Activated CD4-positive, alpha-beta T cell treated with anti-CD3 and anti-CD28 coated beads for 24 hours (primary cell): ENCODE results near the gene ELK1.
"Not testable (repeated sequence)": the region's sequence is repeated elsewhere in the genome, so short reads cannot be mapped to it uniquely, and the experiment has no call there.

Experiments
- DNase-seq, 2 donors: peaks; one replicate each; pipeline ENCODE4 v3.0.0-alpha.2; 2020; ENCODE audit warnings: low read depth in 2 of 2

Gene ELK1

GRCh38 chrX:47611926-47612325, 38.4 kb downstream of the ELK1 start:
- DNase-seq = no peak

GRCh38 chrX:47611489-47611888, 38.9 kb downstream of the ELK1 start:
- DNase-seq = no peak

DNA sequence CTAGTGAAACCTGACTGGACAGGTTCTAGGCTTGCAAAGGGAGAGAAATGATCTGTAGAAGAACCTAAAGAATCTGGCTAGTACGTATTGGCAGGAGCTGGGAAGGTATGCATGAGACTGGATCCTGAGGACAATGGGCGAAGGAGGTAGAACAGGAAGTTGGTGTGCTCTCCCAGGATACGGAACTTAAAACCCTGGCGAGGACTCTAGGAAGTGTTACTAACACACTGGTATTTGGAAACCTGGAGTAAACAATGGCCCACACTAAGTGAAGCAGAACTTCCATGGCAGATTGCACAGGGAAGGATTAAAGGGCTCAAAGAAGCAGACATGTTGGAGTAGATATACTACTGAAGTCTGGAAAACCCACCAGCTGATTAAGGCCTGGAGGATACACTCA, 39.9 kb downstream of the ELK1 start:
- no peak for DNase-seq

DNA sequence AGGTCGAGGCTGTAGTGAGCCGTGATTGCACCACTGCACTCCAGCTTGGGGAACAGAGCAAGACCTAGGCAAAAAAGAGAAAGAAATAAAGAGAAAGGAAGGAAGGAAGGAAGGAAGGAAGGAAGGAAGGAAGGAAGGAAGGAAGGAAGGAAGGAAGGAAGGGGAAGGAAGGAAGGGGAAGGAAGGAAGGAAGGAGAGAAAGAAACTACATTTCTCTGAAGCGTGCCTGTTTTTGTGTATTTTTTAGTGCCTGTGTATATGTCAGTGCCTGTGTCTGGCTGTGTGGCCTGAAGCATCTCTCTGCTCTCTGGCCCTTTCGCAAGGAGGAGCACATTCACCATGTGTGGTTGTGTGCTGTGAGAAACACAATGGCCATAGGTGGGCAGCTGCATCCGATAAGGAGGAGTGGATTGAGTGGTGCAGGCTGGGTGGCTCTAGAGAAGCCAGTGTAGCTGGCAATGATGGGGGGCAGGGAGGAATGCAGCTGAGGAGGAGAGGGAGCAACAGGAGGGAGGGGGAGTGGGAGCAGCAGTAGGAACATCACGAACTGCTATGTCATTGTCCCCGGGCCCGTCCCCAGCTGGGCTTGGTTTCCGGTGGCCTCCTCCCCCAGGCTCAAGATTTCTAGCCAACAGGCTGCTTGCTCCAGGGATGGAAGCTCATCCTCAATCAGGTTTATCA, 42.1 kb downstream of the ELK1 start:
- no peak for DNase-seq

DNA sequence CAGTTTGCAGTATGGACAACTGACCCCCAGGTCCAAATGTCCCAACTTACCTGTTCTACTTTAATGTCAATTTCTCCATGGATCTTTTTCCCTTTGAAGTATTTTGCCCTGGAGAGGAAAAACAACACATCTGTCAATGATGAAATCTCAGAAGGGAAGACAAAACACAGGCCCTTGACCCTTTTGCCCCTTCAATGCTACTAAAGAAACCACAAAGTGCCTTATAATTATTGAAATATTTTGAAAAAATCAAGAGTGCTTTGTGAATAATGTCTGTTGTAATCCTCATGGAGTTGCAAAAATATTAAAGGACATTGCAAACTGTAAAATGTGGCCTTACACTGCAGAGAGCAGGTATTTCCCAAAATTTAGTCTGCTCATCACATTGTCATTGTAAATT, 43.3 kb downstream of the ELK1 start:
- no peak for DNase-seq

- DNase-seq = no peak
Observed at GRCh38 chrX:47605024-47605423, 45.3 kb downstream of the ELK1 start.

- DNase-seq = not testable (repeated sequence)
Observed at GRCh38 chrX:47603125-47603524, 47.2 kb downstream of the ELK1 start.

DNA sequence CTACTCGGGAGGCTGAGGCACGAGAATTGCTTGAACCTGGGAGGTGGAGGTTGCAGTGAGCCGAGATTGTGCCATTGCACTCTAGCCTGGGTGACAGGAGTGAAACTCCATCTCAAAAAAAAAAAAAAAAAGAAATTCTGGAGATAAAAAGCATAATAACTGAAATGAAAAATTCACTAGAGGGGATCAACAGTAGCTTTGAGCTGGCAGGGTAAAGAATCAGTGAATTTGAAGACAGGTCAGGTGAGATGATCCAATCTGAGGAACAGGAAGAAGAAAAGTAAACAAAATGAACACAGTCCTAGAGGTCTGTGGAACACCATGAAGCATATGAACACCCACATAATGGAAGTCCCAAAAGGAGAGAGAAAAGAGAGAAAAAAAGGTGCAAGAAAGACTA, 53.1 kb downstream of the ELK1 start:
- no peak for DNase-seq

DNA sequence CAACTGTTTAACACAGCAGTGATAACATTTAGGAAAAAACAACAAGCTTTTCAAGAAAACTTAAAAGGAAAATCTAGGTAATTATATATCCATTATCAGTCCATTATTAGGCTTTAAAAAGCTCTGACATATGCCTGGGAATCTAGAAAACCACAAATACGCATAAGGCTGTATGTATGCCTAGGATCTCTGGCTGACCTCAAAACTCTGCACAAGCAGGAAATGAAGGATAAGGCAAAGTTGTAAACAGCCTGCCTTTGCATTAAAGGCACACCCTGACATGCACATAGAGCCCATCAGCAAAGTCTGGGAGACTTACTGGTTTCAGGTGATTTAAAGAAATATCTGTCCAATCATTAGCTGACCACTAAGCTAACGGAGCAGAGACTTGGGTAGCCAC, 54.1 kb downstream of the ELK1 start:
- DNase-seq = no peak

DNA sequence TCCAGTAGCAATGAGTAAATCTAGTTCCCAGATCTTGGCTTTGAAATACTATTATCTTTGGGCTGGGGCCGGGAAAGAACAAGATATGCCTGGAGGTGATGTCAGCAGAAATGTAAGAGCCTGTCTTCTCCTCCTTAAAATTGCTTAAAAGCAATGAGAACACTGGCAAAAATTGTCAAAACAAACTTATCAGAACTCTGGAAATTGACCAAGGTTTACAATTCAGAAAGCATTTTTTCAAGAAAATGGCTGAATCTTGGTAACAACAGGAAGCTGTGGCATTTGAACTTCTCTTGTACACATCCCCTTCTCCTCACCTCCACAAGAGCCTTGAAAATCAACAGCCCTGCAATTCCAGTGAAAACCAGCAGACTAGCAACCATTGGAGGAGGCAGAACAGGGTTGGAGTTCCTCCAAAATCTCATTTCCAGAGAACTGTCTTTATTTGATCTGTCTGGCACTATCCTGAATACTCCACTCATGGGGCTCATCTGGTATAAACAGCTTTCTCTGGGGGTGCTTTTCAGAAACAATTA, 54.6 kb downstream of the ELK1 start:
- DNase-seq = no peak

GRCh38 chrX:47593522-47593921, 56.8 kb downstream of the ELK1 start:
- DNase-seq = no peak

- DNase-seq = no peak
Observed at GRCh38 chrX:47590984-47591383, 59.4 kb downstream of the ELK1 start.

DNA sequence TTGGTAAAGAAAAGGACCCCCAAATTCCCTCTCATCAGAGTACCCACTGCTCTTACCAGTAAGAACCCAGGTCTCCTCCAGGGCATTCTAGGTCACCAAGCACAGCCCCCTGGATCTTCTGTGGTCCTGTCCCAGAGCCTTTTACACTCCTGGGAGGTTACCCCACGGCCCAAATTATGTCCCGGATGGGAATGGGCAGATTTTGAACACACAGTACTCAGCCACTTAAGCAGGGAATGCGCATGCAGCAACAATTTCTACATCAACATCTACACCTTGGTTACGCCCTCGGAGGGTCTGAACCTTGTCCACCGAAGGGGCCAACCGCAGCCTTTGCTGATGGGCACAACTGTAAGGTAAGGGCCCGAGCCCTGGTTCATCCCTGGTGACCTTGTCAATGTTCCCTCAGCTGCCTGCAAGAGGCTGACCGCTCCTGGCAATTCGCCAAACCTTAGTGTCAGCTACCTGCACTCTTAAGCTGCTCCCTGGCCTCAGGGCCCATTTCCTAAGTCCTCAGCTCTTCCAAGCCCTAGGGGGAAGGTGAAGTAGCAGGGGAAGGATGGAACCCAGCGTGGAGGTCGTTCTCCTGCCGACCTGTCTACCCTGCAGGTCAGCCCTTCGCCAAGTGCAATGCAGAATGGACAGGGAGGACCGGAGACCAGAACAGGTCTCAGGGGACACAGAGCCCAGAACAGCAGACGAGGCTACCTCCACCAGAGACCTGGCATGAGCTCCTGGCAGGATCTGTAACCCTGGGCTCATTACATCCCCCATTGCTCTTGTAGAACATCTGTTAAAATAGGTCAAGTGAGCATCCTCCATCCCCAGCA, 62.2 kb downstream of the ELK1 start:
- no peak for DNase-seq

GRCh38 chrX:47587091-47587891, 63.1 kb downstream of the ELK1 start:
- DNase-seq = no peak

DNA sequence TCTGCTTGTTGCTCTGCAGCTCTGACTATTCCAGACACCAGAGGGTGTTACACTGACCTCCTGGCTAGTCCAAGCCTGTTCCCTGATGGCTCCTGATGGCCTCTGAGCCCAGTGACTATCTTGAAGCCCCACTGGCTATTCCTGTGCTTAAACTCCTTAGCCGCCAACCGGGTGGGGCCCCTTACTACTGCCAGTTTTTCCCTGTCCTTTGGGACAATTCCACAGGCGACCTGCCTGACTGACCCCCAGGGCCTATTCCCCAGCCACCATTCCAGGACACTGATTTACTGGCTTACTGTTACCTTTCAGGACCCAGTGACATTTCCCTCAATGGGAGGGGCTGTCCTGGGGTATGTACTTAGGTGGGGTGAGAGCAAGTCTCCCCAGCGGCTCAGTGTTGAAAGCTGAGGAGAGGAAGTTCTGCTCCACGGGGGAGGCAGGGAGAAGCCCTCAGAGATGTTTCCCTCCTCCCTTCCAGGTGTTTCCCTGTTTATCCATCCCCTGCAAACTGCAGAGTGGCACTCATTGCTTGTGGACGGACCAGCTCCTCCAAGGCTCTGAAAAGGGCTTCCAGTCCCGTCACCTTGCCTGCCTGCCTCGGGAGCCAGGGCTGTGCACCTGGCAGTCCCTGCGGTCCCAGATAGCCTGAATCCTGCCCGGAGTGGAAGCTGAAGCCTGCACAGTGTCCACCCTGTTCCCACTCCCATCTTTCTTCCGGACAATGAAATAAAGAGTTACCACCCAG, 64.1 kb downstream of the ELK1 start:
- no peak for DNase-seq
